Muscle layer of duodenum (tissue), 2 donors: Measurements from ENCODE around the gene MCF2L2.

ENCODE experiments used
- H3K27ac ChIP-seq: one replicate; pipeline ENCODE4 v1.7.0; 2013; ENCODE audit warnings: mild to moderate bottlenecking, low read length
- H3K27me3 ChIP-seq: one replicate; pipeline ENCODE4 v1.7.0; 2013; ENCODE audit warnings: low read depth, mild to moderate bottlenecking, control low read depth, low read length
- H3K36me3 ChIP-seq, 2 donors: one replicate each; pipeline ENCODE4 v1.7.0; 2013; ENCODE audit warnings: low read length in 2 of 2, control low read depth in 1 of 2, mild to moderate bottlenecking in 1 of 2; ENCODE audit not compliant: insufficient read depth in 2 of 2, control insufficient read depth in 1 of 2
- H3K4me1 ChIP-seq, 2 donors: one replicate each; pipeline ENCODE4 v1.7.0; 2013; ENCODE audit warnings: low read length in 2 of 2, mild to moderate bottlenecking in 2 of 2, control low read depth in 1 of 2, moderate library complexity in 1 of 2; ENCODE audit not compliant: insufficient read depth in 2 of 2, control insufficient read depth in 1 of 2
- H3K4me3 ChIP-seq, 2 donors: one replicate each; pipeline ENCODE4 v1.7.0; 2013; ENCODE audit warnings: low read length in 2 of 2, low read depth in 1 of 2, mild to moderate bottlenecking in 1 of 2
- H3K9me3 ChIP-seq, 2 donors: one replicate each; pipeline ENCODE4 v1.7.0; 2013; ENCODE audit warnings: low read length in 2 of 2, control low read depth in 1 of 2, mild to moderate bottlenecking in 1 of 2; ENCODE audit not compliant: control insufficient read depth in 1 of 2
- donor health status: healthy.

The MCF2L2 gene

GRCh38 chr3:183301937-183302580 lies 126.4 kb downstream of the MCF2L2 start:
- Histone ChIP-seq H3K9me3 (no peaks in the 10 kb centered on the region), H3K4me3 (no peak overlapping the region), H3K36me3 (no peaks in the 10 kb centered on the region), H3K4me1 (peaks cover 0 to 3% of the 10 kb centered on the region in 2 donors), H3K27ac (no peak overlapping the region), H3K27me3 (no peaks in the 10 kb centered on the region)

- no peaks in the 10 kb centered on the region for H3K27me3 ChIP-seq
- no peak overlapping the region for H3K27ac ChIP-seq
- no peaks in the 10 kb centered on the region for H3K36me3 ChIP-seq
- H3K9me3 ChIP-seq, result no peaks in the 10 kb centered on the region
- H3K4me3 ChIP-seq, result no peak overlapping the region
- H3K4me1 ChIP-seq, result no peaks in the 10 kb centered on the region
Observed at GRCh38 chr3:183300996-183301562, 127.3 kb downstream of the MCF2L2 start.

GRCh38 chr3:183299976-183300375 lies 128.4 kb downstream of the MCF2L2 start:
- Histone ChIP-seq H3K4me1 (peaks cover 0 to 4% of the 10 kb centered on the region in 2 donors), H3K27me3 (no peaks in the 10 kb centered on the region), H3K4me3 (no peak overlapping the region), H3K9me3 (no peaks in the 10 kb centered on the region), H3K27ac (no peak overlapping the region), H3K36me3 (no peaks in the 10 kb centered on the region)

- Histone ChIP-seq H3K4me3 (no peak overlapping the region), H3K9me3 (no peaks in the 10 kb centered on the region), H3K4me1 (peaks cover 0 to 5% of the 10 kb centered on the region in 2 donors), H3K36me3 (no peaks in the 10 kb centered on the region), H3K27me3 (no peaks in the 10 kb centered on the region), H3K27ac (no peak overlapping the region)
Observed at GRCh38 chr3:183298701-183299153, 129.7 kb downstream of the MCF2L2 start.

- Histone ChIP-seq H3K27ac (no peak overlapping the region), H3K4me3 (no peak overlapping the region), H3K9me3 (no peaks in the 10 kb centered on the region), H3K4me1 (peaks cover 0 to 5% of the 10 kb centered on the region in 2 donors), H3K27me3 (no peaks in the 10 kb centered on the region), H3K36me3 (no peaks in the 10 kb centered on the region)
Observed at GRCh38 chr3:183296944-183297343, 131.5 kb downstream of the MCF2L2 start.

GRCh38 chr3:183295211-183295610 lies 133.2 kb downstream of the MCF2L2 start:
- Histone ChIP-seq H3K27me3 (no peaks in the 10 kb centered on the region), H3K9me3 (no peaks in the 10 kb centered on the region), H3K4me1 (peaks cover 0 to 5% of the 10 kb centered on the region in 2 donors), H3K27ac (no peak overlapping the region), H3K36me3 (no peaks in the 10 kb centered on the region), H3K4me3 (no peak overlapping the region)

GRCh38 chr3:183293966-183294365 lies 134.5 kb downstream of the MCF2L2 start:
- Histone ChIP-seq H3K4me3 (no peak overlapping the region), H3K36me3 (no peaks in the 10 kb centered on the region), H3K27me3 (no peaks in the 10 kb centered on the region), H3K4me1 (peaks cover 0 to 5% of the 10 kb centered on the region in 2 donors), H3K27ac (no peak overlapping the region), H3K9me3 (no peaks in the 10 kb centered on the region)

- H3K27me3 ChIP-seq, result no peaks in the 10 kb centered on the region
- H3K4me3 ChIP-seq, result no peak overlapping the region
- H3K4me1 ChIP-seq, result peaks cover 0 to 6% of the 10 kb centered on the region in 2 donors
- H3K9me3 ChIP-seq, result no peaks in the 10 kb centered on the region
- H3K36me3 ChIP-seq, result no peaks in the 10 kb centered on the region
- no peak overlapping the region for H3K27ac ChIP-seq
Observed at GRCh38 chr3:183291497-183292031, 136.9 kb downstream of the MCF2L2 start.

- H3K9me3 ChIP-seq, result no peaks in the 10 kb centered on the region
- no peak overlapping the region for H3K27ac ChIP-seq
- no peak overlapping the region for H3K4me3 ChIP-seq
Observed at GRCh38 chr3:183290216-183290615, 138.2 kb downstream of the MCF2L2 start.

GRCh38 chr3:183288117-183288516 lies 140.3 kb downstream of the MCF2L2 start:
- Histone ChIP-seq H3K36me3 (no peaks in the 10 kb centered on the region), H3K4me1 (peaks cover 3 to 10% of the 10 kb centered on the region in 2 donors), H3K27ac (no peak overlapping the region), H3K4me3 (no peak overlapping the region), H3K9me3 (no peaks in the 10 kb centered on the region), H3K27me3 (no peaks in the 10 kb centered on the region)

More at GRCh38 chr3:183290216-183290615, 138.2 kb downstream of the MCF2L2 start:
- no peaks in the 10 kb centered on the region for H3K36me3 ChIP-seq
- H3K4me1 ChIP-seq, result peaks cover 4 to 6% of the 10 kb centered on the region in 2 donors
- H3K27me3 ChIP-seq, result no peaks in the 10 kb centered on the region

- Histone ChIP-seq H3K4me3 (no peak overlapping the region), H3K27ac (peak overlapping the region; percentile 66), H3K9me3 (no peaks in the 10 kb centered on the region), H3K27me3 (no peaks in the 10 kb centered on the region), H3K36me3 (no peaks in the 10 kb centered on the region), H3K4me1 (peaks cover 3 to 10% of the 10 kb centered on the region in 2 donors)
Observed at GRCh38 chr3:183287301-183287971, 141.0 kb downstream of the MCF2L2 start.
